HepG2 (cell line): Measurements from ENCODE around the gene PIP4K2C.
"Not testable (repeated sequence)": the region's sequence is repeated elsewhere in the genome, so short reads cannot be mapped to it uniquely, and the experiment has no call there.

Source experiments
- ATF7 ChIP-seq, 2 experiments: fragments of 450-650 bp in 1 of 2; sonication (generic) in 1 of 2; formaldehyde crosslinking in 1 of 2; IDR thresholded peaks; 2 replicates each; pipeline versions ENCODE4 v1.4.0 to v1.6.1; 2016 to 2020; ENCODE audit warnings: antibody characterized with exemption in 1 of 2, mild to moderate bottlenecking in 1 of 2, missing genetic modification reagents in 1 of 2
- KAT7 ChIP-seq: IDR thresholded peaks from 2 replicates; pipeline ENCODE4 v1.6.1; 2018; ENCODE audit warnings: borderline replicate concordance, missing compliant biosample characterization
- ZC3H4 ChIP-seq: sonication (generic); formaldehyde crosslinking; IDR thresholded peaks from 2 replicates; pipeline ENCODE4 v1.4.0; 2020; ENCODE audit warnings: missing genetic modification reagents, borderline replicate concordance
- ZIK1 ChIP-seq: sonication (generic); formaldehyde crosslinking; IDR thresholded peaks from 2 replicates; pipeline ENCODE4 v1.5.0; 2020; ENCODE audit warnings: mild to moderate bottlenecking, low read depth, missing genetic modification reagents, borderline replicate concordance
- ZSCAN29 ChIP-seq: sonication (generic); formaldehyde crosslinking; conservative IDR thresholded peaks from 2 replicates; pipeline ENCODE4 v1.4.0; 2020; ENCODE audit warnings: mild to moderate bottlenecking, missing genetic modification reagents
- TF ChIP-seq, protein P1 (sequence below): sonication (generic); formaldehyde crosslinking; IDR thresholded peaks from 2 replicates; pipeline ENCODE4 v1.5.0; 2020; ENCODE audit warnings: mild to moderate bottlenecking, missing genetic modification reagents, moderate library complexity
- TF ChIP-seq, protein P2 (sequence below): sonication (generic); formaldehyde crosslinking; IDR thresholded peaks from 2 replicates; pipeline ENCODE4 v1.8.0; 2022; ENCODE audit warnings: missing genetic modification reagents, mild to moderate bottlenecking, moderate library complexity, borderline replicate concordance
- TF ChIP-seq, protein P3 (sequence below): IDR thresholded peaks from 2 replicates; pipeline ENCODE4 v1.6.1; 2016; ENCODE audit warnings: mild to moderate bottlenecking
- TF ChIP-seq, protein P4 (sequence below), 2 experiments: fragments of 450-650 bp in 1 of 2; sonication (generic) in 1 of 2; formaldehyde crosslinking; IDR thresholded peaks; 2 replicates each; pipeline versions ENCODE4 v1.5.0 to v1.8.0; 2020 to 2022; ENCODE audit warnings: mild to moderate bottlenecking in 1 of 2, missing genetic modification reagents in 1 of 2

DNA sequence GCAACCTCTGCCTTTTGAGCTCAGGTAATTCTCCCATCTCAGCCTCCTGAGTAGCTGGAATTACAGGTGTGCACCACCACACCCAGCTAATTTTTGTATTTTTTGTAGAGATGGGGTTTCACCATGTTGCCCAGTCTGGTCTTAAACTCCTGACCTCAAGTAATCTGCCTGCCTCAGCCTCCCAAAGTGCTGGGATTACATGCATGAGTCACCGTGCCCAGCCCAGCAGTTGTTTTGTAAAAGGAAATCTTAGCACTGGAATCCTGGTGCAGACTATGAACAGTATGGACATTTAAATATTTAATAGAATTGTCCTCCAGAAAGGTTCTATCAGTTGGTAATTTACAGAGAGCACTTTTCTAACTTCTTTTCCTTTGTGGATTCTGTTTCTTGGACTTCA is 29.9 kb upstream of the PIP4K2C start:
- not testable (repeated sequence) for TF ChIP-seq ZSCAN29 (CRISPR knock-in tag); KAT7 (CRISPR knock-in tag); ZIK1 (CRISPR knock-in tag); ATF7 (IDR thresholded peaks at IDR 0.05); ATF7 (CRISPR knock-in tag; IDR thresholded peaks at IDR 0.05); ZC3H4 (CRISPR knock-in tag)
- TF ChIP-seq, protein P1, sequence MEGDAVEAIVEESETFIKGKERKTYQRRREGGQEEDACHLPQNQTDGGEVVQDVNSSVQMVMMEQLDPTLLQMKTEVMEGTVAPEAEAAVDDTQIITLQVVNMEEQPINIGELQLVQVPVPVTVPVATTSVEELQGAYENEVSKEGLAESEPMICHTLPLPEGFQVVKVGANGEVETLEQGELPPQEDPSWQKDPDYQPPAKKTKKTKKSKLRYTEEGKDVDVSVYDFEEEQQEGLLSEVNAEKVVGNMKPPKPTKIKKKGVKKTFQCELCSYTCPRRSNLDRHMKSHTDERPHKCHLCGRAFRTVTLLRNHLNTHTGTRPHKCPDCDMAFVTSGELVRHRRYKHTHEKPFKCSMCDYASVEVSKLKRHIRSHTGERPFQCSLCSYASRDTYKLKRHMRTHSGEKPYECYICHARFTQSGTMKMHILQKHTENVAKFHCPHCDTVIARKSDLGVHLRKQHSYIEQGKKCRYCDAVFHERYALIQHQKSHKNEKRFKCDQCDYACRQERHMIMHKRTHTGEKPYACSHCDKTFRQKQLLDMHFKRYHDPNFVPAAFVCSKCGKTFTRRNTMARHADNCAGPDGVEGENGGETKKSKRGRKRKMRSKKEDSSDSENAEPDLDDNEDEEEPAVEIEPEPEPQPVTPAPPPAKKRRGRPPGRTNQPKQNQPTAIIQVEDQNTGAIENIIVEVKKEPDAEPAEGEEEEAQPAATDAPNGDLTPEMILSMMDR (CRISPR knock-in tag): not testable (repeated sequence)
- TF ChIP-seq, protein P2, sequence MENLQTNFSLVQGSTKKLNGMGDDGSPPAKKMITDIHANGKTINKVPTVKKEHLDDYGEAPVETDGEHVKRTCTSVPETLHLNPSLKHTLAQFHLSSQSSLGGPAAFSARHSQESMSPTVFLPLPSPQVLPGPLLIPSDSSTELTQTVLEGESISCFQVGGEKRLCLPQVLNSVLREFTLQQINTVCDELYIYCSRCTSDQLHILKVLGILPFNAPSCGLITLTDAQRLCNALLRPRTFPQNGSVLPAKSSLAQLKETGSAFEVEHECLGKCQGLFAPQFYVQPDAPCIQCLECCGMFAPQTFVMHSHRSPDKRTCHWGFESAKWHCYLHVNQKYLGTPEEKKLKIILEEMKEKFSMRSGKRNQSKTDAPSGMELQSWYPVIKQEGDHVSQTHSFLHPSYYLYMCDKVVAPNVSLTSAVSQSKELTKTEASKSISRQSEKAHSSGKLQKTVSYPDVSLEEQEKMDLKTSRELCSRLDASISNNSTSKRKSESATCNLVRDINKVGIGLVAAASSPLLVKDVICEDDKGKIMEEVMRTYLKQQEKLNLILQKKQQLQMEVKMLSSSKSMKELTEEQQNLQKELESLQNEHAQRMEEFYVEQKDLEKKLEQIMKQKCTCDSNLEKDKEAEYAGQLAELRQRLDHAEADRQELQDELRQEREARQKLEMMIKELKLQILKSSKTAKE (CRISPR knock-in tag): not testable (repeated sequence)
- TF ChIP-seq, protein P3, sequence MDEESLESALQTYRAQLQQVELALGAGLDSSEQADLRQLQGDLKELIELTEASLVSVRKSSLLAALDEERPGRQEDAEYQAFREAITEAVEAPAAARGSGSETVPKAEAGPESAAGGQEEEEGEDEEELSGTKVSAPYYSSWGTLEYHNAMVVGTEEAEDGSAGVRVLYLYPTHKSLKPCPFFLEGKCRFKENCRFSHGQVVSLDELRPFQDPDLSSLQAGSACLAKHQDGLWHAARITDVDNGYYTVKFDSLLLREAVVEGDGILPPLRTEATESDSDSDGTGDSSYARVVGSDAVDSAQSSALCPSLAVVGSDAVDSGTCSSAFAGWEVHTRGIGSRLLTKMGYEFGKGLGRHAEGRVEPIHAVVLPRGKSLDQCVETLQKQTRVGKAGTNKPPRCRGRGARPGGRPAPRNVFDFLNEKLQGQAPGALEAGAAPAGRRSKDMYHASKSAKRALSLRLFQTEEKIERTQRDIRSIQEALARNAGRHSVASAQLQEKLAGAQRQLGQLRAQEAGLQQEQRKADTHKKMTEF (CRISPR knock-in tag): not testable (repeated sequence)
- TF ChIP-seq, protein P4, sequence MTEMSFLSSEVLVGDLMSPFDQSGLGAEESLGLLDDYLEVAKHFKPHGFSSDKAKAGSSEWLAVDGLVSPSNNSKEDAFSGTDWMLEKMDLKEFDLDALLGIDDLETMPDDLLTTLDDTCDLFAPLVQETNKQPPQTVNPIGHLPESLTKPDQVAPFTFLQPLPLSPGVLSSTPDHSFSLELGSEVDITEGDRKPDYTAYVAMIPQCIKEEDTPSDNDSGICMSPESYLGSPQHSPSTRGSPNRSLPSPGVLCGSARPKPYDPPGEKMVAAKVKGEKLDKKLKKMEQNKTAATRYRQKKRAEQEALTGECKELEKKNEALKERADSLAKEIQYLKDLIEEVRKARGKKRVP (CRISPR knock-in tag; IDR thresholded peaks at IDR 0.05): not testable (repeated sequence)
